Daoy (cell line): ENCODE measurements around the gene FKBP15. TPM values are rescaled to one million over a fixed set of nuclear protein-coding genes. Genes with fewer than 3 reads are reported as not detected.
"Not testable (repeated sequence)": the region's sequence is repeated elsewhere in the genome, so short reads cannot be mapped to it uniquely, and the experiment has no call there.

ENCODE experiments used
- DNase-seq: peaks from one replicate; pipeline ENCODE4 v3.0.0-alpha.2; 2015; ENCODE audit warnings: low read depth
- total RNA-seq: library from RNA; depleted of rRNA; stranded (reverse); fragments of >200 nt; shearing (Covaris generic); gene quantifications from 2 replicates; pipeline ENCODE4 v1.2.3, GENCODE V29; 2014; rRNA removed

The FKBP15 gene, protein sequence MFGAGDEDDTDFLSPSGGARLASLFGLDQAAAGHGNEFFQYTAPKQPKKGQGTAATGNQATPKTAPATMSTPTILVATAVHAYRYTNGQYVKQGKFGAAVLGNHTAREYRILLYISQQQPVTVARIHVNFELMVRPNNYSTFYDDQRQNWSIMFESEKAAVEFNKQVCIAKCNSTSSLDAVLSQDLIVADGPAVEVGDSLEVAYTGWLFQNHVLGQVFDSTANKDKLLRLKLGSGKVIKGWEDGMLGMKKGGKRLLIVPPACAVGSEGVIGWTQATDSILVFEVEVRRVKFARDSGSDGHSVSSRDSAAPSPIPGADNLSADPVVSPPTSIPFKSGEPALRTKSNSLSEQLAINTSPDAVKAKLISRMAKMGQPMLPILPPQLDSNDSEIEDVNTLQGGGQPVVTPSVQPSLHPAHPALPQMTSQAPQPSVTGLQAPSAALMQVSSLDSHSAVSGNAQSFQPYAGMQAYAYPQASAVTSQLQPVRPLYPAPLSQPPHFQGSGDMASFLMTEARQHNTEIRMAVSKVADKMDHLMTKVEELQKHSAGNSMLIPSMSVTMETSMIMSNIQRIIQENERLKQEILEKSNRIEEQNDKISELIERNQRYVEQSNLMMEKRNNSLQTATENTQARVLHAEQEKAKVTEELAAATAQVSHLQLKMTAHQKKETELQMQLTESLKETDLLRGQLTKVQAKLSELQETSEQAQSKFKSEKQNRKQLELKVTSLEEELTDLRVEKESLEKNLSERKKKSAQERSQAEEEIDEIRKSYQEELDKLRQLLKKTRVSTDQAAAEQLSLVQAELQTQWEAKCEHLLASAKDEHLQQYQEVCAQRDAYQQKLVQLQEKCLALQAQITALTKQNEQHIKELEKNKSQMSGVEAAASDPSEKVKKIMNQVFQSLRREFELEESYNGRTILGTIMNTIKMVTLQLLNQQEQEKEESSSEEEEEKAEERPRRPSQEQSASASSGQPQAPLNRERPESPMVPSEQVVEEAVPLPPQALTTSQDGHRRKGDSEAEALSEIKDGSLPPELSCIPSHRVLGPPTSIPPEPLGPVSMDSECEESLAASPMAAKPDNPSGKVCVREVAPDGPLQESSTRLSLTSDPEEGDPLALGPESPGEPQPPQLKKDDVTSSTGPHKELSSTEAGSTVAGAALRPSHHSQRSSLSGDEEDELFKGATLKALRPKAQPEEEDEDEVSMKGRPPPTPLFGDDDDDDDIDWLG
- 19.9 and 24.1 TPM in 2 replicates for total RNA-seq

DNA sequence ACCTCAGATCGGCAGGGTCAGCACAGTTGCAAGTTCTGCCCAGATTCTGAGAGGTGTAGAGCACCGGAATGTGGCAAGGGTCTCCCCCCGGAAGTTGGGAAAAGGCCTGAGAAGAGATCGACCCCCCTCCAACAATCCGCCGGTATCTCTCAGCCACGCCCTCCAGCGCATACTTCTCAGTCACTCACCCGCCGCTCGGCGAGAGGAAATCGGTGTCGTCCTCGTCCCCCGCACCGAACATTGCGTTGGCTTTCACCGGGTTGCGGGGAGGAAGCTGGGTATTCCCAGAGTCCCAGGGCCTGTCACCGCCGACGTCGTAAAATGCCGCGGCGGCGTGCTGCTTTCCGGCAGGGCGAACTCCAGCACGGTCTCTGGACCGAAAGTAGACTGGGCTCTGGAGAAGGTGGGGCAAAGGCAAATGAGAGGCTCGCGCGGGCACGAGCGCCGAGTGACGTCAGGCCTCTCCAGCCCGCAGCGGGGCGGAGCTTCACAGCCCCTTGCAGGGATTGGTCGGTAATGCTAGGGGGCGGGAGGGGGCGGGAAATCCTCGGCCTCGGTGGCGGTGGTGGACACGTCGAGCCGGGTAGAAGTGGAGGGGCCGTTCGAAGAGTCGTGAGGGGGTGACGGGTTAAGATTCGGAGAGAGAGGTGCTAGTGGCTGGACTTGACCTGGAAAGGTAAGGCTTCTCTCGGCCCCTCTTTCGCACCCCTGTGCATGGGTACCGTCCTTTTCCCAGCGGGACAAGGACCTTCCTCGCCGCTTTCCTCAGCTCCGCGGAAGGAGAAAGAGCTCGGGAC is at the start of gene FKBP15, which contains the start of gene SLC31A1:
Gene FKBP15, minus strand, starts transcription at position 275 of the 797 bp plus-strand sequence. Its CDS starts 34 bp downstream, at position 241.
Gene SLC31A1, plus strand, starts transcription at position 542 of the 797 bp plus-strand sequence. CDS start 34,605 bp downstream, outside the sequence.
- DNase-seq: peak; percentile 100

DNA sequence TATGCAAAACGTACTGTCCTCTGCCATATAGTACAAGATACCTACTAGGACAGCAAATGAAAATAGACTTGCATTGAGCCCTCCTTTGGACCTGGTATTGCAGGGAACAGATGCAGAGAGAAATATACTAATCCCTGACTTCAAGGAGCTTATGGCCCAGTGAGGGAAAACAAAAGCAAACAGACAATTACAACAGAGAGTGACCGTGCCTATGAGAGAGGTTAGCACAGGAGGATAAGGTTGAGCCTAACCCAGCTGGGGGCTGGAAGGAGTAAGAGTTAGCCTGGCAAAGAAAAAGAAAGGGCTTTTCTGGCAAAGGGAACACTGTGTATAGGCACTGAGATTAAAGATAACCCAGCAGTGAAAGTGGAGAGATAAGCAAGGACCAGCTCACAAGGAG is 48.8 kb upstream of the FKBP15 start:
- no peak for DNase-seq

DNA sequence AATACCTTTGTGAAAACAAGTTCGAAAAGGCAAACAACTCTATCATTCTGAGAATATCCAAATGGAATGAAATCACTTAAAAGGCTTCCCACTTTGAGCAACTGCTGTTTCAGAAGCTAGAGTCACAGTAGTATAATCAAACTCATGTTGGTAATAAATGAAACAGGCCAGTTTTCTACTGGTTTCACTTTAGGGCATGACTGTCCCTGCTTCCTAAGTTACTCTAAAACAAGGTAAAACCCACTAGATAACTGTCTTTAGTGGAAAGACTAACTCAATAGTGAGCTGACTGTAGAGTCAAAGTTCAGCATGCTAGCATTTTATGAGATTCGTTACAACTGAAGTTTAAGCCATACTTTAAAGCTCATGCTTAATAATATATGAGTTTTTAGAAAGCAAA is 48.3 kb upstream of the FKBP15 start:
- no peak for DNase-seq

DNA sequence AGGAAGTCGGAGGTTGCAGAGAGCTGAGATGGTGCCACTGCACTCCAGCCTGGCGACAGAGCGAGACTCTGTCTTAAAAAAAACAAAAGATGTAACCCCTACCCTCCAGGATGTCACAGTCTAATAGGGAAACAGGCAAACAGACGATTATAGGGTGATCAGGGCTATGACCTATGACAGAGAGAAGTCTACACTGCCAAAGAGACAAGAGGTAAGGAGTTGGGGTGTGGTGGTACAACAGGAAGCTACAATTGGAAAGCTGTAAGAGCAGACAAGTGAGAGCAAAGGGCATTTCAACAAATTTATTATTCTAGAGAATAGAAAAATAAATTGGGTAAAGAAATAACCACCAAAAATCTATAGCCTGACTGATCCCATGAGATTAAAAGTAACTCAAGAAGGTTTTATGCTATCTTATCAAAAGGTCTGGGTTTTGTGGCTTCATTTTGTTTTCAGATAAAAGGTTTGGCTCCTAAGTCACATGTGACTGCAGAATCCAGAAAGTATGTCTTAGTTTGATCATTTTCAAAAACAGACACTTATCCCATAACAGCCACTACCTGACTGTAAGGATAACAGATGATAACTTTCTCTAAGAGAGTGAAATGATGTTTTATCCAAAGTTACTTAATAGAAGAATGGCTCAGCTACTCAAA is 47.0 kb upstream of the FKBP15 start:
- DNase-seq: no peak

DNA sequence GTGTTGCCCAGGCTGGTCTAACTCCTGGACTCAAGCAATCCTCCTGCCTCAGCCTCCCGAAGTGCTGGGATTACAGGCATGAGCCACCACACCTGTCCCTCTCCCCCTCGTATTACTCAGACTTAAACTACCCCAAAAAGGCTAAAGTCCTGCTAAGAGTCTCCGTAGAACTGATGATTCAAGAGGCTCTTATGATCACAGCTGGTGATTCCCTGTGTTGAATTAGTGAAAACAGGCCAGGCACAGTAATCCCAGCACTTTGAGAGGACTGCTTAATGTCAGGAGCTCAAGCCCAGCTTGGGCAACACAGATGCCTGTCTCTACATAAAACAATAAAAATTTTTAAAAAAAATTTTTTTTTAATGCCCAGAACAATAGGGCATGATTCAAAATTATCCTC is 45.1 kb upstream of the FKBP15 start:
- no peak for DNase-seq

DNA sequence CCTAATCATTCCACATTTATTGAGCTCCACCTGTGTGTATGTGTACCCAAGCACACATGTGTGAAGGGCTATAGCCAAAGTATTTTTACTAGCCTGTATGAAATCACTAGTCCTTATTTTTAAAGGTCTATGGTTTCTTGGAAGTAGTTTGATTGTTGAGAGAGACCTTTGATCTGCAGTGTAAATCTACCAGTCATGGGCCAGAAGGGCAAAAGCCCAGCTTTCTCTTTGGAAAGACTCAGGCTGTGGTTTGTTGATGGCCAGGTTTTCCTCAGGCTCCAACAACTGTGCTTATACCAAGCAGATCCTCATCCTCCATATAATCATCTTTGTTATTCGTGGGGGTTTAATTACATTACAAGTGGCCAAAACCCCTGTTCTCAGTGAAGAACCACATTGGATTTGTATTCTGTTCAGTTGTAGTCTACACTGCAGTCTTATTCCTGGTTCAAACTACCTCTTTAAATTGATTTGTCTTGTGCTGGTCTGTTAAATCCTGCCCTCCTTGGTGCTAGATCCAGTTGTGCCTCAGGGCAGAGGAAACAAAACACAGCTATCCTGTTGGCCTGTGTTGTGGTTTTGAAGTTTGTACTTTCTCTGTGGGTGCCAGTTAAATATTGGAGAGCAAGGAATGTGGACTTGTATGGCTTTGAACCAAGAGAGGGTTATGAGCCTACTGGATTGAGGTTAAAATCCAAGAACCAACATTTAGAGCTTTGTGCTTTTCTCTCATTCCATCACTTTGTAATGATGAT is 41.0 kb upstream of the FKBP15 start:
- DNase-seq: no peak

DNA sequence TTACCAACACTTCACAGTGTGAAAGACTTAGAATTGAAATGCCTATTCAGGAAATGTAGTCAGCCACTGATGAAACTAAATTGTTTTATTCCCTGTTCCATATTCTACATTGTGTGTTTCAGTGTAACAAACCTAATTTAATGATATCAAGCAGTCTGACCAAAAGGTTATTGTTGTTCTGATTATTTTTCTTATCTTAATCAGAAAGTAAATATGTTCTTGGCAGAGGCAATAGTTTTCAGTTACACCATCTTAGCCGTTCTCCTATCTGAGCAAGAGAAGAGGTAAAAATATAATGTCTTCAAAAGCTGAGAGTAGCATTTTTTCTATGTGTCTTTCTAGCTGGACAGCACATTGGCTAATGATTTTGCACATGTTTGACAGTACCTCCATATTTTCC is 37.2 kb upstream of the FKBP15 start:
- no peak for DNase-seq

DNA sequence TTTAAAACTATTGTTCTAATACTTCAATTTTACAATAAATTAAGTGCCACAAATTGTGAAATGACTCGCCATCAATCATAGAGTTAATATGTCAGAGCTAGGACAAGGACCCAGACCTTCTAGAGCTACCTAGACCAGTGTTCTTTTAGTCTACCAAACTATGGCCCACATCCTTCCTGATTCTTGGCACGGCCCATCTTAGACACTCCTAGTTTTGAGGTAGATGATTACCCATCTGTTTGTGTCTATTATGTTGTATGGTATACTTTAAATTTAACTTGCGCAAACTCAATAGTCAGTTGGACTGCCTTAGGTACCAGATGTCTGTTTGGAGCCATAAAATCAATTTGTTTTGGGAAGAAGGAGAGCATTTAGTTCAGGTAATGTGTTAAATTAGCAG is 36.8 kb upstream of the FKBP15 start:
- DNase-seq: no peak

DNA sequence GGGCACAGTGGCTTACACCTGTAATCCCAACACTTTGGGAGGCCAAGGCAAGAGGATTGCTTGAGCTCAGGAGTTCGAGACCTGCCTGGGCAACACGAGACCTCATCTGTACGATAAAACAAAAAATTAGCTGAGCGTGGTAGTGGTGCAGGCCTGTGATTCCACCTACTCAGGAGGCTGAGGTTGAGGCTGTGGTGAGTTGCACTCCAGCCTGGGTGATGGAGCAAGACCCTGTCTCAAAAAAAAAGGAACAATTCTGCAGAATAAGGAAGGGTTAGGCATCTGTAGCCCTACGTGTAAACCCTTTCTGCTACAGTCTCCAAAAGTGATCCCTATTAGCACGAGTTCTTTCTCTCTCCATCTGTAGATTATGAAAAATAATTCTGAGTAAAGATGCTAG is 34.4 kb upstream of the FKBP15 start:
- no peak for DNase-seq

DNA sequence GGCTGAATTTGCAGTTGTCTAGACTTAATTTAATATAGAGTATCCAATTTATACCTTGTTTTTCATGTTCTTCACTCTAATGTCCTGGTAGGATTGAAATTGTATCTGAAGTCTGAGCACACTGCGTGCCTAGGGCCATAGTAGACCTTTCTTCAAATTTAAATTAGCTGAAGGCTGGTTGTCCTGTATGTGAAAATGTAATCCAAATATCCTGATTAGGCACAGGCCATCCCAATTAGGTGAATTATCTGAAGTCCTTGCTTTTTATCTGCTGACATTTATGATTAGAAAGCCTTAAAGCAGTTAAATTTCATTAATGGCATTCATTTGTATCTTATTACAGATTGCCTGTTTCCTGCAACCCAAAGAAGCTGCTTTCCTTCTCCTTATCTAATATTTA is 33.9 kb upstream of the FKBP15 start:
- DNase-seq: no peak

DNA sequence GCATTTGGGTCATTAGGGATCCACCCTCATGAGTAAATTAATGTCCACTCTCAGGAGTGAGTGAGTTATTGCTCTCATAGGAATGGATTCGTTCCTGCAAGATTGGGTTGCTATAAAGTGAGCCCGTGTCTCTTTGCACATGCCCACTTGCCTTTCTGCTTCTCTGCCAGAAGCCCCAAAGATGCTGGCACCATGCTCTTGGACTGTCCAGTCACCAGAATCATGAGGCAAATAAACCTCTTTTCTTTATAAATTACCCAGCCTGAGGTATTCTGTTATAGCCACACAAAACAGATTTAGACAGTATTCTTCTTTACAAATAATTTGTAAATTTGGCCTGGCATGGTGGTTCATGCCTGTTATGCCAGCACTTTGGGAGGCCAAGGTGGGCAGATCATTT is 29.7 kb upstream of the FKBP15 start:
- DNase-seq: no peak

DNA sequence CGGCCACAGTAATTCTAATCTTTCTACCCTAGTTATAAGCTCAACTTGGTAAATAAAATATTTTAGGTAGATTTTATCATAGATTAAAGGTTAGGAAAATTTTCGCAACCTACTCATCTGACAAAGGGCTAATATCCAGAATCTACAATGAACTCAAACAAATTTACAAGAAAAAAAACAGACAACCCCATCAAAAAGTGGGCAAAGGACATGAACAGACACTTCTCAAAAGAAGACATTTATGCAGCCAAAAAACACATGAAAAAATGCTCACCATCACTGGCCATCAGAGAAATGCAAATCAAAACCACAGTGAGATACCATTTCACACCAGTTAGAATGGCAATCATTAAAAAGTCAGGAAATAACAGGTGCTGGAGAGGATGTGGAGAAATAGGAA is 28.6 kb upstream of the FKBP15 start:
- DNase-seq: not testable (repeated sequence)

DNA sequence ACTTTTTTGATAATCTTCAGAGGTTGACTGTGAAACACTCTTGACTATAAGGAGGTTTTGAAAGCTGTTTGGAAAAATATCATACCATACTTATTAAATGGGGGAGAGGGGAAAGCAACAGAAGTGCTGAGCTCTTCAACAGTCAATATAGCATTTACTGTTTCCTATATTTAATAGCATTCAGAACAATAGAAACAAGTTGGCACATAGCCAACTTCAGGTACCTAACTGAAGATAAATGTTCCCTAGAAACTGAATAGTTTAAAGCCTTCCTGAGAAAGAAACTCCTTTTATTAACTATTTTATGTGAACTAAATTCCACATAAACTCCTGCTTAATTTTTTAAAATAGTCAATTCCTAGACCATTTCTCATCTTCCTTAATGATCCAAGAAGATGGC is 26.6 kb upstream of the FKBP15 start:
- no peak for DNase-seq

DNA sequence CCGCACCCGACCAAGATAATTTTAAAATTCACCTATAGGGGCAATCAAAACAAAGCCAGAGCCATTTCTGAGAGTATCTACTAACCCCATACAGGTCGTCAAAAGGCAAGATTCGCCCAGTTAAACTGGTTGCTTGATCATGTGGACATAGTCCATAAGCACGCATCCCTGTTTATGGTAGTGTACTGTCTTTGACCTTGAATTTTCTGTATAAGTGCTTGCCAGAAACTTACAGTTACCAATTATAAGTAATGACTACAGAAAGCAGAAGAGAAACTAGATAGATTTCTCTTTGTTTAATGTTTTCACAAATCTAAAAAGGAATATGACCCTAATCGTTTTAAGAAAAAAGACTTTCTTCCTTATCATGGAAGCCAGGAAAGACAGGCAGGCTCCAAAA is 25.9 kb upstream of the FKBP15 start:
- no peak for DNase-seq

DNA sequence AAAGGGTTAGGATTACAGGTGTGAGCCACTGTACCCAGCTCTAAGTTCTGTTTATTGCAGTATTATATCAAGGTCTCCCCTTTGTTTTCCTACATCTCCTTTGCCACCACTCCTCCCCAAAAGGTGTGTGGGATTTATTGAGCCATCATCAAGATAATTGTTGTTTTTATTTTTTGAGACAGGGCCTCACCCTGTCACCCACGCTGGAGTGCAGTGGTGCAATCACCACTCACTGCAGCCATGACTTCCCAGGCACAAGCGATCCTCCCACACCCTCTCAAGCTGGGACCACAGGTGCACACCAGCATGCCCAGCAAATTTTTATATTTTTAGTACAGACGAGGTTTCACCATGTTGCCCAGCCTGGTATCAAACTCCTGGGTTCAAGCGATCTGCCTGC is 24.8 kb upstream of the FKBP15 start:
- DNase-seq: no peak

DNA sequence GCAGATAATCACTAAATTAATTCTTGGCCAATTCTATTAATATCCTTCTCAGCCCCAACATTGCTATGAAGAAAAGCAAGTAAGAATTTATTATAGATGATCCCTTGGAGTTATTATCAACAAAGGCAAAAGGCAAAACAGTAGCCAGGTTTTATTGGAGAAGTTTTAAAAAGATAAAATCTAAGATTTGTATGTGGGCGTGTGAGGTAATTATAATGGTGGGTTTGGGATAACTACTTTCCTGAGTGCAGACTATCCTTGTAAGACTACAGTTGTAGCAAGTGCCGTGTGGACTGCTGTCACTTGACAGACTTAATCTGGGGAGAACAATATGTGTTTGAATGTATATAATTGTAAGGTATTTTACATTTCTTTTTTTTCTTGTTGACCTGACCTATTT is 23.5 kb upstream of the FKBP15 start:
- no peak for DNase-seq

DNA sequence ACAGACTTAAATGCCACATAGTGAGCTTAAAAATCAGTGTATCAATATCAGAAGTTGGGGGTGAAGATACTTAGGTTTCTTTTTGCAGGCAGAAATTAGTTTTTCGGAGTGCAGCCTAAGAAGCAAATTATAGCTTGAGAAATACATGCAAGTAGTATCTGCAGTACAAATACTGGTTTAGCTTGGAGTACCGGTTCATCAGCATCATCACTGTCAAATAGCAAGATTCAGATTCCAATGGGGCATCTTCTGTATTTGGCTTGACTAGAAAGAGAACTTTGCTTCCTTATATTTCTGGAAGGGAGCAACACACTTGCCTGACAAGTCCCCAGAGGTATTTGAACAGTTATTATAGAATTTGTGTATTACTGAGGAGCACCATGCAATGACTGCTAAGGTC is 20.1 kb upstream of the FKBP15 start:
- no peak for DNase-seq

DNA sequence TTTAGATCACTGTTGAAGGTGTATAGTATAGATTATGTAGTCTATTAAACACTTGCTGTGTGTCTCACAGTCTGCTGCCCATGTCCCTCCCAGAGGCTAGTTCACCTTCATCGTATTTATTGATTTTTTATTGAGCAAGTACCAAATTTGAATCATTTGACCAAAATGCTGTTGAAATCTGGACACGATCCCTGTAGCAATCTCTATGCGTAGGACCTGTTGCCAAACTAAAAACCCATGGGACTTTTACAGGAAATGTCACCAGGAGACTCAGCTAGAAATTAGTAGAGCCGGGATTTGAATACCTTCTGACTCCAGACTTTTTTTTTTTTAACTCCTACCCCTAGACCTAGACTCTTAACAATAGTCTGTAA is 17.8 kb upstream of the FKBP15 start:
- no peak for DNase-seq

DNA sequence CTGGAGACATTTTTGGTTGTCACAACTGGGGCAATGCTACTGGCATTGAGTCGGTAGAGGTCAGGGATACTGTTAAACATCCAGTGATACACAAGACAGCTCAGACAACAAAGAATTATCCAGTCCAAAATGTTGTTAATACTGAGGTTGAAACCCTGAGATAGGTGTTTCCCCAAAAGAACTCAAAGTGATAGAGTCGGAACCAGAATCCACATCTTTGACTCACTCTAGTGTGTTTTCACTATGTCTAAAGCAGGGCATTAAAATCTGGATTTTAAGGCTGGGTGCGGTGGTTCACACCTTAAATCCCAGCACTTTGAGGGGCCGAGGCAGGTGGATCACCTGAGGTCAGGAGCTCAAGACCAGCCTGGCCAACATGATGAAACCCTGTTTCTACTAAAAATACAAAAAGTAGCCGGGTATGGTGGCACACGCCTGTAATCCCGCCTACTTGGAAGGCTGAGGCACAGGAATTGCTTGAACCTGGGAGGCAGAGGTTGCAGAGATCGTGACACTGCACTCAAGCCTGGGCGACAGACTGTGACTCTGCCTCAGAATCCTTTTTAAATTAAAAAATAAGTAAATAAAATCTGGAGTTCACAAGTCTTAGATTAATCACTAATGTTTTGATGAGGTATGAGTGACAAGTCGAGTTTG is 17.3 kb upstream of the FKBP15 start:
- DNase-seq: no peak
